Glomerular visceral epithelial cell (primary cell): ENCODE measurements around the gene RGS7.
A peak's percentile ranks its signal among the peaks of the same experiment; 100 is the strongest.

Experiments used
- DNase-seq: peaks from one replicate; pipeline ENCODE4 v3.0.0-alpha.2; 2016; ENCODE audit errors: extremely low spot score

Gene RGS7

GRCh38 chr1:241356519-241357365, at the start of gene RGS7:
Gene RGS7, minus strand, starts transcription at chr1:241357205.
- peak; percentile 63 for DNase-seq

- DNase-seq = no peak
These were observed 49.4 kb upstream of the RGS7 start for GRCh38 chr1:241406421-241406820.

GRCh38 chr1:241401156-241401555, 44.2 kb upstream of the RGS7 start:
- no peak for DNase-seq

GRCh38 chr1:241396747-241397681, 40.0 kb upstream of the RGS7 start:
- DNase-seq = no peak

- no peak for DNase-seq
These were observed 35.1 kb upstream of the RGS7 start for GRCh38 chr1:241391926-241392710.

- DNase-seq = no peak
These were observed 33.5 kb upstream of the RGS7 start for GRCh38 chr1:241390526-241390925.

- DNase-seq = no peak
These were observed 32.4 kb upstream of the RGS7 start for GRCh38 chr1:241389400-241389799.

GRCh38 chr1:241387216-241387615, 30.2 kb upstream of the RGS7 start:
- DNase-seq = no peak

GRCh38 chr1:241376701-241377100, 19.7 kb upstream of the RGS7 start:
- no peak for DNase-seq

- DNase-seq = no peak
These were observed 18.9 kb upstream of the RGS7 start for GRCh38 chr1:241375886-241376285.

- no peak for DNase-seq
These were observed 9.2 kb upstream of the RGS7 start for GRCh38 chr1:241366196-241366595.

GRCh38 chr1:241362350-241362749, 5.3 kb upstream of the RGS7 start:
- DNase-seq = no peak

GRCh38 chr1:241357366-241358340, 648 bp upstream of the RGS7 start:
- peak; percentile 30 for DNase-seq

GRCh38 chr1:241356187-241356518, 852 bp downstream of the RGS7 start:
- peak; percentile 1 for DNase-seq

GRCh38 chr1:241355311-241356010, 1.5 kb downstream of the RGS7 start:
- DNase-seq = no peak

GRCh38 chr1:241352401-241352800, 4.6 kb downstream of the RGS7 start:
- DNase-seq = no peak

- DNase-seq = no peak
These were observed 5.2 kb downstream of the RGS7 start for GRCh38 chr1:241351841-241352240.

- no peak for DNase-seq
These were observed 13.0 kb downstream of the RGS7 start for GRCh38 chr1:241343956-241344355.

- DNase-seq = peak; percentile 26
These were observed 20.7 kb downstream of the RGS7 start for GRCh38 chr1:241336335-241336734.

- DNase-seq = no peak
These were observed 24.0 kb downstream of the RGS7 start for GRCh38 chr1:241332987-241333386.
